ENCODE results near the gene SH3YL1. TPM values are rescaled to one million over a fixed set of nuclear protein-coding genes. Genes with fewer than 3 reads are reported as not detected.

The SH3YL1 gene
- total RNA-seq, 1 experiment from 2014 or later: 19.4 TPM

DNA sequence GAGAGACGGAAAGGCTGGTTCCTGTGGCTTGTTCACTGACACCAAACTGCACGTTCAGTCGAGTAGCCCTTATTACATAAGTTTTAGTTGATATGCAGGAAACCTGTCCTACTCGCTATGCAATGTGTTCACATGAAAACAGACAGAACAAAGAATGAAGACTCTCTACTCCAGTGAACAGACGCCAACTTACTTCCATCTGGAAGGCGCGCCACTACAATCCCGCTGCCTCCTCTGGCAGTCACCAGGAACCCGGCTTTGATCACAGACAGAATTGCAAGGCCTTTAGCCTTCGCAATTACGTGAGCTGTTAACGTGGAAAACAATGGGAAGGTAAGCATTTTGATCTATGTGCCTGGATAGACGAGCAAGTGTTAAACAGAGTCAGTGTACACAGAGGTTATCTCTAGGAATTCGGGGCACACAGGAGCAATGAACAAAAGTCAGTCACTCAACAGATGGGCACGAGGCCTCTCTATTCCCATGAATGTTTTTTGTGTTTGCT is 14.2 kb downstream of the SH3YL1 start:
- Histone ChIP-seq H3K27me3 (no peaks in the 10 kb centered on the region), H3K36me3 (no peaks in the 10 kb centered on the region; the same call in none of the 2 replicates), H3K9me3 (no peaks in the 10 kb centered on the region), H3K4me3 (no peak overlapping the region)
- no peak for DNase-seq

DNA sequence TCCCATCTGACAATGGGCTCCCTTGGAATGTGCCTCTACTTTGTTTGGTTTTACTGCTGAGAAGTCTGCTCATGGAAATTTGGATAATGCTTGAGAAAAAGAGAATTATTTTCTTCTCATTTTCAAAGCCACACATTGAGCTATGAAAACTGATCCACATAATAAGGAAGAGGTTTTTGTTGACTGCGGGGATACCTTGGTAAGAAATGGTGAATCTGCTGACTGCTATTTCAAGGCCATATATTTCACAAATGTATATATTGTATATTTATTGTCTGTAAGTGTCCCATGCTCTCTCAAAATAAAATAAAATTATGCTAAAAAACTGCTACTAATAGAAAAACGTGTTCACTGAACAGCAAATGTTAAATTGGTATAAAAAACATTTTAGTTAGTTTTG is 15.1 kb downstream of the SH3YL1 start:
- H3K27me3 ChIP-seq: no peaks in the 10 kb centered on the region
- no peak overlapping the region for H3K4me3 ChIP-seq
- no peaks in the 10 kb centered on the region for H3K9me3 ChIP-seq
- no peaks in the 10 kb centered on the region; the same call in none of the 2 replicates for H3K36me3 ChIP-seq
- no peak for DNase-seq

DNA sequence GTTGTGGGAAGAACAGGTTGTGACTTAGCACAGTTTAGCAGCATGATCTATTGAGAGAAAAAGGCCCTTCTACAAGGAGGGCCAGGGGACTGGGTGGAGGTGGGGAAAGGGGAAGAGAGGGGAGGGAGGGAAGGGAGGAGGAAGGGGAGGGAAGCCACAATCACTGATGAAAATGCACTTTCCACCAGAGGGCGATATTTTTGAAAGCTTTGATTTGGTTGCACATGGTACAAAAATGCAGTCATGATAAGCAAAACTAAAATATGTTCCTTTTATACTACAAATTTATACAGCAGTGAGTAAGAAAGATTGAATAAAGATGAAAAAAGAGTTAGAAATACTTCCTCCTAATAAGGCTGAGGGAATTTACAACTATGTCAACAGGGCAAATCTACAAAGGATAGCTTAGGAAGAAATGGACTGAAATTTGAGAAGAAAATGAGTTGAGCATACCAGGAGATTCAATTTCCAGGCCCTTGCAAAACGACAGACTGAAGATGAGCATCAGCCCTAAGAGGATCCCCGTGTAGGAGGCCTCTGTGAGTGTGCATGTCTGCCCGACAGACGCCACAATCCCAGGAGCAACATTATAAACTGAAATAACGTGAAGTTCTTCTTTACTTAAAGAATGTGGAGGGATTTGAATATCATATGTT is 17.2 kb downstream of the SH3YL1 start:
- peaks cover 10% of the 10 kb centered on the region for H3K36me3 ChIP-seq
- H3K4me3 ChIP-seq: no peak overlapping the region
- no peak for DNase-seq
- no peaks in the 10 kb centered on the region for H3K27me3 ChIP-seq
- peaks cover 7% of the 10 kb centered on the region; the same call in 1 of the 2 replicates for H3K9me3 ChIP-seq

DNA sequence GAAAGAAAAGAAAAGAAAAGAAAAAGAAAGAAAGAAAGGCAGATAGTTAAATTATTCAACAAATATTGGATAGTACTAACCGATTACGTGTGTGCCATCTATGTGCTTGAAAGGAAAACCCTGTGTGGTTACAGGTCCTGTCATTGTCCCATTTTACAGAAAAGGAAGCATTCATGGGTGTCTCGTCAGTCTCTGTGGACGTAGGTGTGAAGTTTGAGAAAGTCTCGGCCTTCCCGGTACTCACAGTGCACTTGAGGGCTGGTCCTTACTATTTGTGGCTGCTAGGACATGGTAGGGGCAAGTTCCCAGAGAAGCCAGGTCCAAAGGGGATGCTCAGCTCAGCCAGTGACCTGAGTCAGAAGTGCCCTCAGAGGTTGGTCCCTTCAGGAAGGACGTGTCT is 19.3 kb downstream of the SH3YL1 start:
- Histone ChIP-seq H3K36me3 (peaks cover 10% of the 10 kb centered on the region), H3K27me3 (no peaks in the 10 kb centered on the region)

DNA sequence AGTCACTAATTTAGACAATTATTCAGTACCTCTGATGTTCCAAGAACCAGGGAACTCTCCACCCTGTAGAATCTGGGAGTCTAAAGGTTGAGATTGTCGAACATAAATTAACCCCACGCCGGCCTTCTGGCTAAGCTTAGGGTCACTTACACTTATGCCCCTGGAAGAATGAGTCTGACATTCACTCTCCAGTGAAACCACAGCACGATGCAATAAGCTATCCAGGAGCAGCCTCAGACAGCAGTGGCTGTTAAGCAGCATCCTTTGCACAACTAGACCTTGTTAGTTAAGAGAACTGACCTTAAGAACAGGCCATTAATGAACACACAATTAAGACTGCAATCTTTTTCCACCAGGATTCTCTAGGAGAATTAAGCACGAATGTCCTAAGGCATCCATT is 25.0 kb downstream of the SH3YL1 start:
- H3K4me3 ChIP-seq: no peak overlapping the region
- peaks cover 7% of the 10 kb centered on the region; the same call in 1 of the 2 replicates for H3K9me3 ChIP-seq
- H3K27me3 ChIP-seq: no peaks in the 10 kb centered on the region
- peaks cover 10% of the 10 kb centered on the region for H3K36me3 ChIP-seq
- DNase-seq: no peak

More for the DNA sequence above, 19.3 kb downstream of the SH3YL1 start:
- no peak overlapping the region for H3K4me3 ChIP-seq
- H3K9me3 ChIP-seq: peaks cover 7% of the 10 kb centered on the region; the same call in 1 of the 2 replicates
- DNase-seq: no peak

DNA sequence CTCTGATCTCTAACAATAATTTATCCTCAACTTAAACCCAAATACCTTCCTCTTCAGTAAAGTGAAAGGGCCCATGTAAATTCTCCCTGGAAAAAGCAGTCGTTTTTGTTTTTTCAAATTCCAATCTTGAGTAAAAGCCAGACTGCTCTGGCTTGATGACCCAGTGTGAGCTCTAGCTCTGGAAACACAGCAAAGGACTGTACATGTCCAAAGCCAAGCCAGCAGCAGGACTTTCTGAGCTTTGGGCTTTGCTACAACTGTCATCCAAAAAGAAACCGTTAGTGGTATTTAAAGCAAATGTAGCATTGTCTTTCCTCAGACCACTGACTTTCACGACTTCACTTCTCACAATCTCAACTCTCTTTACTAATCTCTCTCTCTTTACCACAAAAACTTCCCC is 25.4 kb downstream of the SH3YL1 start:
- peaks cover 7% of the 10 kb centered on the region; the same call in 1 of the 2 replicates for H3K9me3 ChIP-seq
- H3K27me3 ChIP-seq: no peaks in the 10 kb centered on the region
- peaks cover 10% of the 10 kb centered on the region for H3K36me3 ChIP-seq
- H3K4me3 ChIP-seq: no peak overlapping the region
- no peak for DNase-seq

DNA sequence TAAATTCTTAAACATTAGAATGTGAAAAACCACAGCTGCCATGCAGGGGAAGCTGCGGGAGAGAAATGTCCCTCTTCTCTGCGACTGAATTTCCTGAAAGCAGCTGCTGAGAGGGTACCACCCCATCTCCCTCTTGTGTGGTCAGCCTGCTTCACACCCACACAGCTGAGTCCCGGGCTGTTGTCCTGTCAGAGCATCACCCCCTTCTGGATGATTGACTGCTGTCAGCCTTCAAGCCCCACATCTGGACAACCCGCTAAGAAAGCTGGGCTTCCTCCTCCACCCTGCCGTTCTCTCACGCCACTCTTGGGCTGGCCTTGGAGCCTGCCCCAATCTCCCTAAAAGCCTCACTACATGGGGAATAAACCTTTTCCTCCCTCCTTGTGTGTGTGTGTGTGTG is 26.0 kb downstream of the SH3YL1 start:
- Histone ChIP-seq H3K27me3 (no peaks in the 10 kb centered on the region), H3K4me3 (no peak overlapping the region), H3K9me3 (peaks cover 7% of the 10 kb centered on the region; the same call in 1 of the 2 replicates), H3K36me3 (peaks cover 7% of the 10 kb centered on the region)
- DNase-seq: no peak

DNA sequence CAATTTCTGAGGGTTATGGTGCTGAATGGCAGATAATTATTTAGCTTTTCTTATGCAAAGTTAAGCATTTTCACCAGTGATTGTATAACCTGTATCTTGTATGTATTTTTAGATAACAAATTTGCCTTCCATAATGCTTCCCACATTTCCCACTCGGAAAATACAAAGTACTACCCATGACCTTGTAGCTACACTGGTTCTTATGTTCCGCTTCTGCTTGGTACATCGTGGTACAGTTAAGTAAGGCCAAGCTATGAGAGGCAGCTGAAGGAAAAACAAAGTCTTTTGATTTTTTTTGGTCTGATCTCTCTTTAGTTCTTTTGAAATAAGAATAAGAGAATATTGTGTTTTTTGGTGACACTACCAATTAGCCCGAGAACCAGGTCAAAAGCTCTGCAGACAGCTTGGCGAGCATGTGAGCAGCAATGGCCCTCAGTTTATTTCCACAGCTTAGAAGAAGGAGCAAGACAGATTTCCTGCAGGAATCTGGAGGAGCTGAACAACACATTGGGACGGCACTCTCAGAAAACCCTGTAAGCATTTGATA is 26.8 kb downstream of the SH3YL1 start:
- no peak for DNase-seq
- no peak overlapping the region for H3K4me3 ChIP-seq
- no peaks in the 10 kb centered on the region for H3K27me3 ChIP-seq
- peaks cover under 1% of the 10 kb centered on the region; the same call in 1 of the 2 replicates for H3K9me3 ChIP-seq
- H3K36me3 ChIP-seq: no peaks in the 10 kb centered on the region

DNA sequence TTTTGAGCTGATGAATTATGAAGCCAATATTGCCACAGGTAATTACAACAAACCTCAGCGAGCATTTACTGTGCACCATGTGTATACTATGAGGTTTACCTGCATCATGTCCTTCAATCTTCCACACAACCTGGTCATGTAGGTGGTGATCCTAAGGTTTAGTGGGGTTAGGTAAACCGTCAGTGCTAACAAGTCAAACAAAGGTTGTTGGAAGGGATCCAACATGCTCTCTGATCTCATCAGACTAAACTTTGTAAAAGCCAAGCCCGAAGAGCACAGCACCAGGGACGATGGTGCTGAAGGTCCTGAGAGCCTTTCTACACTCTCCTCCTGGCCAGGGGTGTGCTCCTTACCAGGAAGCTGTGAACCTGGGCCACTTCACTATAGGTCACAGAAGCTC is 29.4 kb downstream of the SH3YL1 start:
- Histone ChIP-seq H3K9me3 (no peaks in the 10 kb centered on the region), H3K36me3 (no peaks in the 10 kb centered on the region), H3K27me3 (no peaks in the 10 kb centered on the region), H3K4me3 (no peak overlapping the region)
- DNase-seq: no peak

DNA sequence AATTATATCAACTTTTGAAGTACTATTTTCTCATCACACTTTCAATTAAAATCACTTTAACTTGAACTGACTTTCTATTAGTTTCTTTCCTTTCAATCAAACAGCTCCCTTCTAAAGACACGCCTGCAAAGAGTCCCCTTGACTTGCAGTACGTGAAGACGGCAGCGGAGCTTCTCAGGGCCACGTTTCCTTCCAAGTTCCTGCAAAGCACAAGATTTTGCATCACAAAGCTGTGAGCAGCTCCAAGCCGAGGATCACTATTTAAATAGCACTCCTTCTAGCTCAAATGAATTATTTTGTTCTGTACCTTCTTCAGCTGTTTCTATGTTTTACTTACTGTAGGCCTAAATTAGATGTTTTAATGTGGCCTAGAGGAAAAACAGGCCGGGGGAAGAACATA is 30.8 kb downstream of the SH3YL1 start:
- Histone ChIP-seq H3K27me3 (no peaks in the 10 kb centered on the region), H3K36me3 (no peaks in the 10 kb centered on the region), H3K9me3 (no peaks in the 10 kb centered on the region), H3K4me3 (no peak overlapping the region)
- no peak for DNase-seq

DNA sequence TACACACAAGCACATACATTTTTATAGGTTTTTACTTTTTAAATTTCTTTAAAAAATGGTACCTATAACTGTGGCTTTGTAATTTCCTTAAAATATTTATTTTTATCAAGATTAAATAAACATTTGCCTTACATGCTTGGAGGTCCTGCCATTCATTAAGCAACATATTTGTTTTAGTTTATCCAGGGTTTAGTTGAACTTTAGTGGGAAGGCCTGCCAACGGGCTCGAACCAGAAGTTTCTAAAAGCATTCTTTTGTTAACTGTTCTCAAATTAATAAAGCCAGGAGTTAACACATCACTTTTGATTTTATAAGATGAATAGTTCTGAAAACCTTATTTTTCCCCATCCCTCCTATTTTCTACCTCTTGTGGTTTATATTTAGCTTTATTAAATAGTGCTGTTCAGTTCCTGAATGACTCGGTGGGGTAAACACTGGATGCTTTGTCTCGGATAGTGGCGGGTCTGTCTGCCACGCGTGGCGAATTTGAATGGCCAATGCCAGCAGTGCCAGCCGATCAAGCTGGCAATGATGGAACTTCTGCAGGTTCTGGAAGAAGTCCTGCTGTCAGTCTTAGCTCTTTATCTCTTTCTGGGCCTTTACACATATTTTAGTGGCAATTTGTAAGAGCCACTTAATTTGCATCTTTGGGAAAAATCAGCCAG is 32.2 kb downstream of the SH3YL1 start:
- Histone ChIP-seq H3K9me3 (no peaks in the 10 kb centered on the region), H3K27me3 (no peaks in the 10 kb centered on the region), H3K4me3 (no peak overlapping the region), H3K36me3 (no peaks in the 10 kb centered on the region)
- no peak for DNase-seq

DNA sequence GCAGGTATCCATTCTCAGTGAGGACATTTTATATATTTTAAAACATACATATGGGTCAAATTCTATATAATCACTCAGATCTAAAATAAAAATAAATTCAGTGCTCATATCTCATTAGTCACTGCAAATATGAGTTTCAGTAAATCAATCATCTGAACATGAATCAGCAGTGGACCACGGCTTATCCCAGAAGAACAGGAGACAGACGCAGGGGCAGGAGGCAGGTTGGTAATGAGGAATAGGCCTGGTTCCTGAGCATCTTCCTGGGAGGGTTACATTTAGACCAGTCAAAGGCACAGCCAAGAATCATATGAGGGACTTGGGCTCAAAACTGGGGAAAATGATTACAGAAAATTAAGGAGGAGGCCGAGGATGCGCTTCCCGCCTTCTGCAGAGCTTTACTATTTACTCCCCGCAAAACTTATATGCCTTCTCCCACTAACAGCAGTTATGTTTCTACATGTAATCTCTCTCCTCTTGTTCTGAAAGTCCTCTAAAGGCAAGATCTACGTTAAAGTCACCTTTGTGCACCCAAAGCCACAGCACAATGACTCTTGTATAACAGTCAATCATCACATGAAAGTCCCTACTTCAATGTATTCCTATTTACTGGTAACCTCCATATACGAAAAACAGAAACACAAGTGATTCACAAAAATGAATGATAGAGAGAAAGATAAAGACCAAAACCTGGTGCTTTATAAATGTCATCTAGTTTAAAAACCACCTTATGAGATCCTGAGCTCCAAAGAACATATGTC is 35.1 kb downstream of the SH3YL1 start:
- Histone ChIP-seq H3K4me3 (no peak overlapping the region), H3K36me3 (no peaks in the 10 kb centered on the region; the same call in 1 of the 2 replicates), H3K9me3 (no peaks in the 10 kb centered on the region), H3K27me3 (no peaks in the 10 kb centered on the region)
- no peak for DNase-seq

DNA sequence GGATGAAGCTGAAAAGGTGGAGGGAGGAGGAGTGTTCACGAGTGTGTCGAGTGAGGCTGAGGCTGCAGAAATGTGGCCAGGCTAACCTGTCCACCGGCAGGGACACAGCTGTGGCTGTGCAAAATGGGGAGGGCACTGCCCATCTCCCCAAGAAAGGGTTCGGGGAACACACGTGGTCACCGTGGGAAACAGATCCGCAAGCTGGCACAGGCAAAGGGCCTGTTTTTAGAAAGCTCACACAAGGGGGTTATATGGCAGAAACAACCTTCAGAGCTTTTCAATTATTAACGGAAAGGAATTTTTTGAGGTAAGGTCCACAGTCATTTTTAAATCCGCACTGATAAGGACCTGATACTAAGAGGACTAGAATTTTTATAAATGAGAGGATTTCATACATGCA is 35.7 kb downstream of the SH3YL1 start:
- Histone ChIP-seq H3K9me3 (no peaks in the 10 kb centered on the region), H3K36me3 (no peaks in the 10 kb centered on the region; the same call in 1 of the 2 replicates), H3K27me3 (no peaks in the 10 kb centered on the region), H3K4me3 (no peak overlapping the region)
- DNase-seq: no peak

DNA sequence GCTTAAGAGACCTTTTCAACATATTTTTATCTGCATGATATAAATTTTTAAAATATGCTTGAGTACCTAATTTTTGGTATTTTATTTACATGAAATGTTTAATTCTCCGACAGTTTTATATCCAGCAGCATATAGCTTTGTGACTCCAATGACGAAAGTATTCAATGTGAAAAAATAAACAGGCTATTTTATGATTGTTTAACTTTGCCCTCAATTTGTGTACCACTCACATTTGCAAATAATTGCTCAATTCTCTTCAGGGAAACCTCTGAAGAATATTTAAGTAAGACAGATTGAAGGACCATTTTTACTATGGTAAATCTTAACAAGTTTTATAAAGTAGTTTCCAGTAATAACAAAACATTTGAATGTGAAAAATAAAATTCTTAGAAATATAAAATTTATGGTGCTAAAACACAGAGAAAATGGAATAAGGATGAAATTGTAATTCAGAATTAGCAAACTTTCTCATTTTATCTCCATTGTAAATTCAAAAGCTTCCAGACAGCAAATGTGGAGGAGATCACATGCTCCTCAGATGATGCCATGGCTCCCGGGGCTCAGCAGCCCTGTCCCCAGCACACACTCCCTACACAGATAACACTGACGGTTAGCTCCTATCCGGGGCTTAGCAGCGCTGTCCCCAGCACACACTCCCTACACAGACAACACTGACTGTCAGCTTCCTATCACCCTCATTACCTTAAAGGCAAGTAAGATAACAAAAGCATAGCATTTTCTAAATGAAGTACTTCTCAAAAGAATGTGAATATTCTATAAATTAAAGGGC is 39.7 kb downstream of the SH3YL1 start:
- H3K27me3 ChIP-seq: no peaks in the 10 kb centered on the region
- H3K36me3 ChIP-seq: no peaks in the 10 kb centered on the region; the same call in 1 of the 2 replicates
- no peaks in the 10 kb centered on the region for H3K9me3 ChIP-seq
- H3K4me3 ChIP-seq: no peak overlapping the region
- DNase-seq: no peak

DNA sequence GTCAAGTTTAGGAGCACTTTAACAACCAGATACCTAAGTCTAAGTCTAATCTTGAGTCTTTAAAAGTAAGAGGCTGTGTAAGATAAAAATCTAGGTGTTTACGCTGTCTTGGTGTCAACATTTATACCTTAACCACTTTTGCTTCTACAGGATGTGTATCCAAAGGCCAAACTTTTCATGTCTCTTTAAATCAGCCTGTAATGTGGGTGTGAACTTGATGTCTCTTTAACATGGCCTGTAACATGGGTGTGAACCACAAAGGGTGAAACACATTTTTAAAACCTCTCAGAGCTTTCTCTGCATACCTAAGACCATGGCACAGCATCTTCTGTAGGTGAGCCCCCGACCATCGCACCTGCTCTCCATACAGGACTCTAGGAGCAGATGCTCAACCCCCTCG is 40.4 kb downstream of the SH3YL1 start:
- H3K36me3 ChIP-seq: no peaks in the 10 kb centered on the region; the same call in 1 of the 2 replicates
- no peaks in the 10 kb centered on the region for H3K27me3 ChIP-seq
- H3K9me3 ChIP-seq: no peaks in the 10 kb centered on the region
- no peak for DNase-seq
- no peak overlapping the region for H3K4me3 ChIP-seq

DNA sequence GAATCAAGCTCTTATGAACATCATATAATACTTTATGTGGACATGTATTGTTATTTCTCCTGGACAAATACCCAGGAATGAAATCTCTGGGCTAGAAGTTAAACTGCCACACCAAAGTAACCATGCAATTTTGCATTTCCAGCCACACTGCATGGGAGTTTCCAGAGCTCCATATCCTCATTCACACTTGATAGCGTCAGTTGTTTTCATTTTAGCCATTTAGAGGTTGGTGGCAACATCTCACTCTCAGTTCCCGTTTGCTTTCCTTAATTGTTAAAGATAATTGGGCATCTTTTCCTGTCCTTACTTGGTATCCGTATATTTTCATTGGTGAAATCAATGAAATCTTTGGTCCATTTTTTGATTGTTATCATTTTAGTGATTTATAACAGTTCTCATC is 47.8 kb downstream of the SH3YL1 start:
- DNase-seq: no peak
- Histone ChIP-seq H3K4me3 (no peak overlapping the region), H3K36me3 (no peaks in the 10 kb centered on the region), H3K9me3 (peaks cover 12% of the 10 kb centered on the region), H3K27me3 (peaks cover 3% of the 10 kb centered on the region)

Data from MG63 (cell line).